ENCODE measurements around the gene CMTM2. TPM values are rescaled to one million over a fixed set of nuclear protein-coding genes. Genes with fewer than 3 reads are reported as not detected.
A peak's percentile ranks its signal among the peaks of the same experiment; 100 is the strongest.

The CMTM2 gene
- total and polyA plus RNA-seq, 12 donors: 0.17 to 0.80 (median 0.55) TPM; not detected in 9

DNA sequence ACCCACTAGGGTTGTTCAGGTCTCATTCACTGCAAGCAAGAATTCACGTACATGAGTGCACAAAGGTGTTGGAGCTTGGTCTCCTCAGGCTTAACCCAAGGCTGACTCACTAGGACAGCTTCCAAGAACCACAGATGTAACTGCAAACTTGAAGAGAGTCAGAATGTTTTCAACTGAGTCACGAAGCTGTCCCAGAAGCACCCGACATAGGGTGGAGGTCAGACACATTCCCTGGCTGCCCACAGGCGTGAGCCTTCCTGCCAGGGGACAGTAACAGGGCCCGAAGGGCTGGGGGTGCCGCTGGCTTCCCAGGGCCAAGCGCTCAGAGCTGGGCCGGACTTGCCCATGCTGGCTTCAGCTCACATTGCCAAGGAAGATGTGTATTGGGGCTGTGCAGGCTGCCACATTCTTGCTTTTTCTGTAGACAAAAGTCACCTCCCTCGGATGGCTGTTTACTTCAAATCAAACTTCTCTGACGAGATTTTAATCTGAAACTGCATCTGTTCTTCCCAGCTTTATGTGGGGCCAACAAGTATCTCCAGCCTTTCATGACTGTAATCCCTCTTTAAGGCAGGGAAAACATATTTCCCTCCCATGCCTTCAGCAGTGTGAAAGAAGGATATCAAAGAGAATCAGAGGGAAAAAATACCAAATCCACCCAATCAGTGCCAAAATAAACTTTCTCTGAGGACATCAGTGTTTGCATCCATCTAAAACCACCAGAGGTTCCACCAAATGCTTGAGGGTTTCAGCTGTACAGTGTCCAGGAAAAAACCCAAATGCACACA, 39.5 kb downstream of the CMTM2 start:
- peaks cover 21 to 32% of the 10 kb centered on the region in 2 donors for H3K4me1 ChIP-seq (replicated peaks in 1 of 2)
- H3K9me3 ChIP-seq (replicated peaks in 1 of 3): no peaks in the 10 kb centered on the region
- no peak overlapping the region for H3K4me3 ChIP-seq
- peak overlapping the region in 4 of 5 donors; percentile 21 to 76 (median 52) for H3K27ac ChIP-seq
- no peaks in the 10 kb centered on the region for H3K27me3 ChIP-seq
- TF ChIP-seq, protein P1, sequence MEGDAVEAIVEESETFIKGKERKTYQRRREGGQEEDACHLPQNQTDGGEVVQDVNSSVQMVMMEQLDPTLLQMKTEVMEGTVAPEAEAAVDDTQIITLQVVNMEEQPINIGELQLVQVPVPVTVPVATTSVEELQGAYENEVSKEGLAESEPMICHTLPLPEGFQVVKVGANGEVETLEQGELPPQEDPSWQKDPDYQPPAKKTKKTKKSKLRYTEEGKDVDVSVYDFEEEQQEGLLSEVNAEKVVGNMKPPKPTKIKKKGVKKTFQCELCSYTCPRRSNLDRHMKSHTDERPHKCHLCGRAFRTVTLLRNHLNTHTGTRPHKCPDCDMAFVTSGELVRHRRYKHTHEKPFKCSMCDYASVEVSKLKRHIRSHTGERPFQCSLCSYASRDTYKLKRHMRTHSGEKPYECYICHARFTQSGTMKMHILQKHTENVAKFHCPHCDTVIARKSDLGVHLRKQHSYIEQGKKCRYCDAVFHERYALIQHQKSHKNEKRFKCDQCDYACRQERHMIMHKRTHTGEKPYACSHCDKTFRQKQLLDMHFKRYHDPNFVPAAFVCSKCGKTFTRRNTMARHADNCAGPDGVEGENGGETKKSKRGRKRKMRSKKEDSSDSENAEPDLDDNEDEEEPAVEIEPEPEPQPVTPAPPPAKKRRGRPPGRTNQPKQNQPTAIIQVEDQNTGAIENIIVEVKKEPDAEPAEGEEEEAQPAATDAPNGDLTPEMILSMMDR (IDR thresholded peaks at IDR 0.05): no peak
- peak in 1 of 2 donors; percentile 49 for TF ChIP-seq POLR2A (IDR thresholded peaks at IDR 0.05)
- no peaks in the 10 kb centered on the region for H3K36me3 ChIP-seq (replicated peaks in 1 of 2)
- DNase-seq: peak; percentile 57 to 84 (median 78)
- intact Hi-C loops (cut with DNase I): no loop called here
- WGBS, 4 donors: 37 to 59% (median 50%) methylated on average over 8 to 10 of the region's 10 CpGs

DNA sequence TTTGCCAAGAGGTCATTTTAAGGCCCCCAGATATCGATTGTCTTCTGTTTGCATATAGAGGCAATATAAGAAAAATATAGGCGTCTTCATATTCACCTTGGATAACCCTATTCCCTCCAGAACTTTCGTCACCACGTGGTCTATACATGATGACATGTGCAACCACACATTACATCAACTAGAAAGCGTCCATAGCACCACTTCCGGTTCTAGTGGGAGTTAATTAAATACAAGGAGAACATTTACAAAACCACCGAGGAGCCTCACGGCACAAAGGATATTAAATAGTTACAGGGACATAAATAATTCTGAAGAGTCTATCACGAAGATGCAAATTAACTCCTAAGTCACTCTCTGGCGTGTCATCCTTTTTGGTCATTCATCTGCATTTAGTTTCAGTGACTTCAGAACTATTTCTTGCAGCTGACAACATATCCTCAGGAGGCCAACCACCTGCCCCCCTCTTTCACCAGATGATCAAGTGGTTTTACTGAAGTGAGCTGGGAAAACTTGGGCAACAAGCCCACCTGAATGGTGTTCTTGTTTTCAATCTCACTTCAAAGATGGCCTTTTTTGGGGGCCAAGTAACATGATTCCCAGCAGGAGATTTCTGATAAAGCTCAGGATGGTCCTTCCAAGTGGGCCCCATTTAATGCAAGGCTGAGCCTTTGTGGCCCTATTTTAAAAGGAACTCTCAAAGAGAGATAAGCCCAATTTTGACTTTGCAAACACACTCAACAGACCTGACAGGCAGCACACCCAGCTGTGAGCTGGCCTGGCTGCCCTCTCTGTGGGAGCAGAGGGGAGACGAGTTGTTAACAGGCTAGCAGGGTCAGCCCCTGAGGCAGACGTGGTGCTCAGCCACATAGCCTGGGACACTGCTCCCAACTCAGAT, 40.5 kb downstream of the CMTM2 start:
- no peak for TF ChIP-seq POLR2A (IDR thresholded peaks at IDR 0.05)
- TF ChIP-seq, protein P1 (IDR thresholded peaks at IDR 0.05): no peak
- intact Hi-C loops (cut with DNase I): no loop called here
- no peak overlapping the region for H3K4me3 ChIP-seq

DNA sequence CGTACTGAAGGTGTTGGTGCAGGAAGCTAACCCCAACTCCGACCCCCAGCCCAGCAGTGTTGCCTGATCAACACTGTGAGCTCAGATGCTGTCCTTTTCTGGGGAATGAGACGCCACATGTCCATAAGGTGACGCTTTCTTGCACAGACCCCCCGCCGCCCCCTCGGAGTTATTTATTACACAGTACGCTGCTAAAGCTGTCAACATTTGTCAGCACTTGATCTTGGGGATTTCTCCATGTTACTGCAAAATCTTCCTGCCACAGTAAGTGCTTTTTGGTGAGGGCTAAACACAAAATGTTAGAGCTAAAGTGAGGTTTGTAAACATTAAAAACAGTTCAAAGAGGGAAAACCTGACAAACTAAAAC, 41.1 kb downstream of the CMTM2 start:
- Histone ChIP-seq H3K9me3 (replicated peaks in 1 of 3) (no peaks in the 10 kb centered on the region), H3K27me3 (no peaks in the 10 kb centered on the region), H3K4me1 (replicated peaks in 1 of 2) (peaks cover 21 to 32% of the 10 kb centered on the region in 2 donors), H3K27ac (no peak overlapping the region), H3K4me3 (no peak overlapping the region), H3K36me3 (replicated peaks in 1 of 2) (no peaks in the 10 kb centered on the region)
- intact Hi-C loops (cut with DNase I): no loop called here
- 88 to 95% (median 93%) methylated on average over 6 to 8 of the region's 8 CpGs for WGBS, 4 donors
- DNase-seq: no peak
- TF ChIP-seq POLR2A (IDR thresholded peaks at IDR 0.05): no peak
- TF ChIP-seq, protein P1 (IDR thresholded peaks at IDR 0.05): no peak

More for the DNA sequence above, 40.5 kb downstream of the CMTM2 start:
- no peaks in the 10 kb centered on the region for H3K36me3 ChIP-seq (replicated peaks in 1 of 2)
- no peak for DNase-seq
- H3K9me3 ChIP-seq (replicated peaks in 1 of 3): no peaks in the 10 kb centered on the region
- peaks cover 21 to 32% of the 10 kb centered on the region in 2 donors for H3K4me1 ChIP-seq (replicated peaks in 1 of 2)
- no peaks in the 10 kb centered on the region for H3K27me3 ChIP-seq
- H3K27ac ChIP-seq: no peak overlapping the region
- WGBS, 4 donors: 79 to 90% (median 82%) methylated on average over 11 to 12 of the region's 12 CpGs

DNA sequence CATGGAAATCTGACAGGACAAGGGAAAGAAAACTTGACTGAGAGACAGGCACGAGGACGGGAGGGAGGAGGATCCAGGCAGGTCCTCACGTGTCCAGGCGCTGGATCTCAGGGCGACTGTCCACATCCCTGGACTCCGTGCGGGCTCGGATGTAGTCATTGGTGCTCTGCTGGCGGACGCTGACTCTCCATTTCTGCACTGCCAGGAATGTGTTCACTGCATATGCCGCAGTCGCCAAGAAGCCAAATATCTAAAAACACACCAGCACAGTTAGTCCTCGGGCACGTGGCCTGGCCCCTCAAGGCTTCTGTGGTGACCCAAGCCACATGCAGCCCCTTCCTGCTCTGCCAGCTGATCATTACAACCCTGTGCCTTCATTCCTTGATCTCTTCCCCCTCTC, 42.7 kb downstream of the CMTM2 start:
- intact Hi-C loops (cut with DNase I): no loop called here
- 90 to 96% (median 95%) methylated on average over 13 to 14 of the region's 14 CpGs for WGBS, 4 donors
- Histone ChIP-seq H3K27ac (no peak overlapping the region), H3K36me3 (replicated peaks in 1 of 2) (no peaks in the 10 kb centered on the region), H3K27me3 (no peaks in the 10 kb centered on the region), H3K4me3 (no peak overlapping the region), H3K9me3 (replicated peaks in 1 of 3) (no peaks in the 10 kb centered on the region), H3K4me1 (replicated peaks in 1 of 2) (peaks cover 15 to 22% of the 10 kb centered on the region in 2 donors)
- DNase-seq: no peak
- no peak for TF ChIP-seq POLR2A (IDR thresholded peaks at IDR 0.05)
- TF ChIP-seq, protein P1 (IDR thresholded peaks at IDR 0.05): no peak
